GM18519 (cell line): Measurements from ENCODE around the gene SPATS2.

Experiments used
- ATAC-seq: cut with Tn5 transposase; IDR thresholded peaks from one replicate; pipeline ENCODE4 v1.9.1; 2021; ENCODE audit warnings: mild to moderate bottlenecking, moderate library complexity; ENCODE audit not compliant: unreplicated experiment, low FRiP score

The SPATS2 gene

GRCh38 chr12:49458816-49459215, 91.6 kb downstream of the SPATS2 start:
- no peak for ATAC-seq

- no peak for ATAC-seq
Observed at GRCh38 chr12:49461221-49461620, 94.0 kb downstream of the SPATS2 start.

- ATAC-seq: no peak
Observed at GRCh38 chr12:49462083-49462744, 95.0 kb downstream of the SPATS2 start.

- no peak for ATAC-seq
Observed at GRCh38 chr12:49465132-49465531, 97.9 kb downstream of the SPATS2 start.

- no peak for ATAC-seq
Observed at GRCh38 chr12:49470986-49471385, 103.7 kb downstream of the SPATS2 start.

- no peak for ATAC-seq
Observed at GRCh38 chr12:49471557-49471956, 104.3 kb downstream of the SPATS2 start.

GRCh38 chr12:49476091-49476490, 108.8 kb downstream of the SPATS2 start:
- no peak for ATAC-seq

GRCh38 chr12:49478949-49479664, 111.8 kb downstream of the SPATS2 start:
- ATAC-seq: no peak

- ATAC-seq: no peak
Observed at GRCh38 chr12:49482095-49483051, 115.1 kb downstream of the SPATS2 start.

- no peak for ATAC-seq
Observed at GRCh38 chr12:49483619-49484018, 116.4 kb downstream of the SPATS2 start.

GRCh38 chr12:49487605-49488004, 120.3 kb downstream of the SPATS2 start:
- ATAC-seq: no peak

GRCh38 chr12:49489154-49489553, 121.9 kb downstream of the SPATS2 start:
- no peak for ATAC-seq

- no peak for ATAC-seq
Observed at GRCh38 chr12:49489720-49490119, 122.5 kb downstream of the SPATS2 start.

GRCh38 chr12:49491823-49492222, 124.6 kb downstream of the SPATS2 start:
- ATAC-seq: no peak

- ATAC-seq: no peak
Observed at GRCh38 chr12:49493900-49494299, 126.6 kb downstream of the SPATS2 start.

- no peak for ATAC-seq
Observed at GRCh38 chr12:49496417-49497360, 129.4 kb downstream of the SPATS2 start.

GRCh38 chr12:49501895-49502294, 134.6 kb downstream of the SPATS2 start:
- ATAC-seq: no peak

- no peak for ATAC-seq
Observed at GRCh38 chr12:49502590-49502989, 135.3 kb downstream of the SPATS2 start.

- ATAC-seq: no peak
Observed at GRCh38 chr12:49503674-49504180, 136.5 kb downstream of the SPATS2 start.

- no peak for ATAC-seq
Observed at GRCh38 chr12:49505672-49506071, 138.4 kb downstream of the SPATS2 start.
